Osteoblast (primary cell): Measurements from ENCODE around the gene EIF1AD. TPM values are rescaled to one million over a fixed set of nuclear protein-coding genes. Genes with fewer than 3 reads are reported as not detected.
A peak's percentile ranks its signal among the peaks of the same experiment; 100 is the strongest.

Source experiments
- DNase-seq: peaks from one replicate; pipeline ENCODE4 v3.0.0; 2011; ENCODE audit warnings: low spot score, mixed read lengths; ENCODE audit not compliant: insufficient read length; ENCODE audit errors: missing footprints
- H2AFZ ChIP-seq: 2 replicates; pipeline ENCODE4 v1.6.0; 2011; ENCODE audit warnings: mild to moderate bottlenecking, low read length
- H3K27ac ChIP-seq: 2 replicates; pipeline ENCODE4 v1.5.1; 2011; ENCODE audit warnings: mild to moderate bottlenecking, low read depth, low read length, moderate library complexity
- H3K27me3 ChIP-seq: 2 replicates; pipeline ENCODE4 v1.6.0; 2012; ENCODE audit warnings: mild to moderate bottlenecking, control low read depth, inconsistent platforms, low read length, moderate library complexity; ENCODE audit not compliant: insufficient read depth
- H3K36me3 ChIP-seq: 2 replicates; pipeline ENCODE4 v1.5.1; 2011; ENCODE audit warnings: mild to moderate bottlenecking, low read length, control low read depth, moderate library complexity; ENCODE audit not compliant: insufficient read depth
- H3K4me1 ChIP-seq: 2 replicates; pipeline ENCODE4 v1.5.1; 2011; ENCODE audit warnings: mild to moderate bottlenecking, low read length, control low read depth, moderate library complexity; ENCODE audit not compliant: insufficient read depth
- H3K4me2 ChIP-seq: 2 replicates; pipeline ENCODE4 v1.6.0; 2011; ENCODE audit warnings: mild to moderate bottlenecking, low read length; ENCODE audit not compliant: insufficient read depth
- H3K4me3 ChIP-seq: fragments of 200-600 bp; sonication (generic); 3 replicates; pipeline ENCODE4 v1.5.1; 2012; ENCODE audit warnings: mild to moderate bottlenecking, low read length, inconsistent platforms; ENCODE audit not compliant: insufficient read depth
- H3K79me2 ChIP-seq: 2 replicates; pipeline ENCODE4 v1.6.0; 2012; ENCODE audit warnings: mild to moderate bottlenecking, low read length, control low read depth, inconsistent platforms; ENCODE audit not compliant: insufficient read depth
- H3K9me3 ChIP-seq: 2 replicates; pipeline ENCODE4 v1.5.1; 2011; ENCODE audit warnings: low read depth, low read length, control low read depth
- H4K20me1 ChIP-seq: 2 replicates; pipeline ENCODE4 v1.6.0; 2012; ENCODE audit warnings: mild to moderate bottlenecking, low read length, control low read depth; ENCODE audit not compliant: insufficient read depth
- CTCF ChIP-seq: IDR thresholded peaks from 2 replicates; pipeline ENCODE4 v1.5.1; 2011; ENCODE audit warnings: mild to moderate bottlenecking, low read depth, low read length, moderate library complexity; ENCODE audit errors: extremely low read depth
- total RNA-seq: library from RNA; depleted of rRNA; stranded (reverse); fragments of >200 nt; gene quantifications from 2 replicates; pipeline ENCODE4 v1.2.3, GENCODE V29; 2012

Gene EIF1AD
- total RNA-seq, 1 donor, result 28.6 TPM

DNA sequence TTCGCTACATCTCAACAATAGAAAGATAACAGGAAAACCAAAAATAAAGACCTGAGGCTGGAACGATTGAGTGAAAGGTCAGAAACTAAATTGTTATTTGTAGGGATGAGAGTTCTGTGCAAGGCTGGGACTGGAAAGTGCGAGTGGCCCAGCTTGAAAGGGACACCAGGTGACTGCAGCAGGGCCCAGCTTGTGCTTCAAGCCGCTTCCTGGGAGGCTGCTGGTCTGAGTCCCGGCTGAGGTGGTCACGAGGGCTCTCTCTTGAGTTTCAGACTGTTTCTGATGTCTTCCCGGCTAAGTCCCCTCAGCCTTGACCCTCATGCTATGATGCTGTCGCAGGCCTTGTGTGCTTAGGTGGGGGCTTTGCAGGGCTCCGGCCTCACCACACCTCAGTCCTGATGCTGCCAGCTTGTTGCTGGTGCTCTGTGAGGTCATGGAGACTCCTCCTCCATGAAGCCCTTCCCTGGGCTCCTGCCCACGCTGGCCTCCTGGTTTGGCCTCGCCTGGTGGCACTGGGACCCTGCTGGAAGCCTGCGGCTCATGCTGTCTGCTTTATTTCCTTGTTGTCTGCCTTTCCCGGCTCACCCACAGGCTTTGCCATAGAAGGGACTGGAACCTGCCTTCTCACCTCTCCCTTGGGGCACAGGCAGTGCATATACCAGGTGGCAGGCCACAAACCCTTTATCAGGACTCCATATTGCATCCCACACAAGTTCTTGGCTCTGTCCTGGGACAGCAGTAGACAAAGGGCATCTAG is 4.4 kb upstream of the EIF1AD start:
- no peaks in the 10 kb centered on the region for H3K9me3 ChIP-seq
- H3K79me2 ChIP-seq, result peaks cover 24% of the 10 kb centered on the region
- no peak overlapping the region for H3K27ac ChIP-seq
- no peak overlapping the region for H3K4me3 ChIP-seq
- no peaks in the 10 kb centered on the region for H4K20me1 ChIP-seq
- H3K36me3 ChIP-seq, result peaks cover 13% of the 10 kb centered on the region
- H2AFZ ChIP-seq, result no peak overlapping the region
- no peaks in the 10 kb centered on the region for H3K27me3 ChIP-seq
- no peak overlapping the region for H3K4me2 ChIP-seq
- H3K4me1 ChIP-seq, result peaks cover 8% of the 10 kb centered on the region
- no peak for TF ChIP-seq CTCF
- peak; percentile 83 for DNase-seq

DNA sequence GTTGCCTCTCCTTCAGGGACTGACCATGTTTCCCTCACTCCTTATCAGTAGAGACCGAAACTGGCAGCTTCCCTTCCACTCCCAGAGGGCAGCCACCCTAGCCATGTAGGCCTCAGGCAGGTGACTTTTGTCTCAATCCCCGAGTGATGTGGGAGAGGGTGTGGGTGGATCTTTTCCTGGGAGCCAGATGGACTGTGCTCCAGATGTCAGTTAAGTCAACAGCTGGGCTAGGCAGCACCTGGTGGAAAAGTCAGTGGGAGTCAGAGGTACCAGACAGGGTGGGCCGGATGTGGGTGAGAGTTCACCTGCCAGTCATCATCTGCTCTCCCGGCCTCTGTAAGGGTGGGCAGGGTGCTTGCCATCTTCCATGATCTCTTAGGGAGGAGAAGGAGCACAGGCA is 2.2 kb upstream of the EIF1AD start:
- peaks cover 42% of the 10 kb centered on the region for H3K79me2 ChIP-seq

DNA sequence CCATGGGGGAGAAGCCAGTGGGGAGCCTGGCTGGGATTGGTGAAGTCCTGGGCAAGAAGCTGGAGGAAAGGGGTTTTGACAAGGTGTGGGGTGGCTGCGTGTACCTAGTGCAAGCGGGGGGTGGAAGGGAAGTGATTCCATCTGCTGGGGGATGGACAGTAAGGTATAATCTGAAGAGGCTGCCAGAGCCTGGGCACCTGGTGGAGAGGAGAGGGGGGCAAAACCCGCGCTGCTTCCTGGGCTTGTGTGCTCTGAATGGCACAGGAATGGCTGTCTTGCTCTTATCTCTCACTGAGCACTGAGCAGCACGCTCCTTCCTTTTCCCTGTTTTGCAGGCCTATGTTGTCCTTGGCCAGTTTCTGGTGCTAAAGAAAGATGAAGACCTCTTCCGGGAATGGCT is 1.3 kb upstream of the EIF1AD start:
- no peak overlapping the region for H2AFZ ChIP-seq
- peaks cover 34% of the 10 kb centered on the region for H3K36me3 ChIP-seq
- H3K4me3 ChIP-seq, result peak overlapping the region; percentile 95
- H4K20me1 ChIP-seq, result peaks cover 7% of the 10 kb centered on the region
- peaks cover 7% of the 10 kb centered on the region for H3K4me1 ChIP-seq
- H3K79me2 ChIP-seq, result peaks cover 50% of the 10 kb centered on the region
- H3K27me3 ChIP-seq, result no peaks in the 10 kb centered on the region
- no peak overlapping the region for H3K27ac ChIP-seq
- no peak for TF ChIP-seq CTCF
- peak; percentile 9 for DNase-seq
- peak overlapping the region; percentile 90 for H3K4me2 ChIP-seq
- H3K9me3 ChIP-seq, result no peaks in the 10 kb centered on the region

More for the DNA sequence above, 2.2 kb upstream of the EIF1AD start:
- Histone ChIP-seq H3K4me1 (peaks cover 7% of the 10 kb centered on the region), H4K20me1 (peaks cover 7% of the 10 kb centered on the region), H2AFZ (no peak overlapping the region), H3K4me3 (no peak overlapping the region), H3K9me3 (no peaks in the 10 kb centered on the region), H3K36me3 (peaks cover 26% of the 10 kb centered on the region), H3K4me2 (no peak overlapping the region), H3K27ac (no peak overlapping the region), H3K27me3 (no peaks in the 10 kb centered on the region)
- DNase-seq, result peak; percentile 30
- TF ChIP-seq CTCF, result no peak

DNA sequence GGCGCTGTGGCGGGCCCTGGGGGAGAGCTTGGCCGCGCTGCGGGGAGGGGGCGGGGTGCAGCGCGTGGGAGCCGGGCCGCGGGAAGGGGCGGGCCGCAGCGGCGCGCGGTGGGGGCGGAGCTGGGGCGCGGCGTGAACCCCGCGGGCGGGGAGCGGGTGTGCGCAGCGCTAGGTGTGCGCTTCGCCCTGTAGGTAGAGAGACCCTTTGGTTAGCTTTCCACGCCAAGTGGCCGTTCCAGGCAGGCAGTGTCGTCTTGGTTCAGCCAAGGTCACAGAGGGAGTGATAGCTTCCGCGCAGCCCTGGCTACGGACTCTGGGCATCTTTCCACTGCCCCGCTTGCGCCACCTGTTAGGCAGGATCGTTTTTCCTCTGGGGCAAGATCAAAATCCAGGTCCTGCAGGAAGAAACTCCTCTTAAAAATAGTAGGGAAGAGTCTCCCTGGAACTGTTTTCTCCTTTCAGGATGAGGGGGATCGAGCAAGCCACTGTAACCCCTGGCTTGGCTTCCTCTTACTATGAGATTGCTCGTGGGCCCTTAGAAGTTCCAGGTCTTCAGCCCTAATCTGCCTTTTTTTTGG is 780 bp upstream of the EIF1AD start:
- no peak for TF ChIP-seq CTCF
- H2AFZ ChIP-seq, result peak overlapping the region; percentile 98
- DNase-seq, result peak; percentile 92
- H3K36me3 ChIP-seq, result peaks cover 40% of the 10 kb centered on the region
- H3K79me2 ChIP-seq, result peaks cover 51% of the 10 kb centered on the region
- peak overlapping the region; percentile 95 for H3K4me3 ChIP-seq
- peak overlapping the region; percentile 93 for H3K27ac ChIP-seq
- H3K27me3 ChIP-seq, result no peaks in the 10 kb centered on the region
- H4K20me1 ChIP-seq, result peaks cover 7% of the 10 kb centered on the region
- peaks cover 7% of the 10 kb centered on the region for H3K4me1 ChIP-seq
- no peaks in the 10 kb centered on the region for H3K9me3 ChIP-seq
- peak overlapping the region; percentile 90 for H3K4me2 ChIP-seq
